ENCODE data around the gene ASPHD2. TPM values are rescaled to one million over a fixed set of nuclear protein-coding genes. Genes with fewer than 3 reads are reported as not detected.

The ASPHD2 gene
- total and polyA plus RNA-seq, 2 of the 13 experiments (the other 11 are each of a cell fraction or from before 2014, with no cell fraction given): 0.04 TPM

DNA sequence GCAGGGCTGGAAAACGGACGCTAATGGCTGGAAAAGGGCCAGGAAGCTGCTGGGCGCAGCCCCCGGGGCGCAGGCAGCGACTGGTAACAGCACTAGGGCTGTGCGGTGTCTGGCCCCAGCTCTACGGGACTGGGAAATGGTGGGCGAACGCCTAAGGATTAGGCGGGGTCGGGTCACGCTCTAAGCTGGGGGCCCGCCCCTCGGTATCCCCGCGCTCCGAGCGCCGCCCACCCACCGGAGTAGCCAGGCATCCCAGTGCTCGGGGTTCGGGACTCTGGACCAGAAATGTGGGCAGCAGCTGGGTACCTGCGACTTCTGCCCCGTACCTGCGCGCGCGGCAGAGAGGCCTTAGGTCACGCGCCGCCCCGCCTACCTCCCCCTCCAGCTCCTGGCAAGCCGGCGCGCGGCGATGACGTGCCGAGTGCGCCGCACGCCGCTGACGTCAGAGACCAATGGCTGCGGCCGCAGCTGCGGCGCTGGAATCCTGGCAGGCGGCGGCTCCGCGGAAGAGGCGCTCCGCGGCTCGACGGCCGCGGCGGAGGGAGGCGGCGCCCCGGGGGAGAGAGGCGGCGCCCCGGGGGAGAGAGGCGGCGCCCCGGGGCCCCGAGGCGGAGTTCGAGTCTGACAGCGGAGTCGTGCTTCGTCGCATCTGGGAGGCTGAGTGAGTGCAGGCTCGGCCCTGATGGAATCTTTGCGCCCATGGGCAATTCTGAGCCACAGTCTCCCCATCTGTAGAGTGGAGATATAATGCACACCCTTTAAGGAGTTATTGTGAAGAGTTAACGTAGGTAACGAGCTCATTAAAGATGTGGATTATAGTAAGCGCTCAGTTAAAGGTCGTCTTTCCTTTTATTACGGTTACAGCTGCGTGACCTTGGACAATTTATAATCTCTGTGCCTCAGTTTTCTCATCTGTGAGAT, 54.6 kb downstream of the ASPHD2 start, which contains the start of the genes HPS4 and SRRD (continued):
- TF ChIP-seq HDAC2 (CRISPR knock-in tag; IDR thresholded peaks at IDR 0.05): peak; percentile 73; the same call in 1 of the 2 replicates
- TF ChIP-seq ZNF607 (CRISPR knock-in tag; IDR thresholded peaks at IDR 0.05; ENCODE audit: borderline replicate concordance): peak; percentile 67; the same call in 1 of the 2 replicates
- TF ChIP-seq HOXA7 (CRISPR knock-in tag; IDR thresholded peaks at IDR 0.05): no peak
- TF ChIP-seq KLF6 (CRISPR knock-in tag; IDR thresholded peaks at IDR 0.05): peak; percentile 85; the same call in 1 of the 2 replicates
- peak; percentile 88 for TF ChIP-seq SALL1 (CRISPR knock-in tag; IDR thresholded peaks at IDR 0.05)
- peak; percentile 56 for TF ChIP-seq ERF (CRISPR knock-in tag; IDR thresholded peaks at IDR 0.05)
- 0 out of 2 replicates have a peak, but pooled peaks have one; percentile 33 for TF ChIP-seq PPARG (CRISPR knock-in tag; conservative IDR thresholded peaks at IDR 0.05)
- TF ChIP-seq RBM22 (optimal IDR thresholded peaks at IDR 0.05; ENCODE audit: low read length): no peak
- no peak for TF ChIP-seq ZNF432 (CRISPR knock-in tag; IDR thresholded peaks at IDR 0.05; ENCODE audit: borderline replicate concordance)
- peak; percentile 67; the same call in 1 of the 2 replicates for TF ChIP-seq ZNF616 (CRISPR knock-in tag; IDR thresholded peaks at IDR 0.05; ENCODE audit: low read depth)
- TF ChIP-seq, protein P1, sequence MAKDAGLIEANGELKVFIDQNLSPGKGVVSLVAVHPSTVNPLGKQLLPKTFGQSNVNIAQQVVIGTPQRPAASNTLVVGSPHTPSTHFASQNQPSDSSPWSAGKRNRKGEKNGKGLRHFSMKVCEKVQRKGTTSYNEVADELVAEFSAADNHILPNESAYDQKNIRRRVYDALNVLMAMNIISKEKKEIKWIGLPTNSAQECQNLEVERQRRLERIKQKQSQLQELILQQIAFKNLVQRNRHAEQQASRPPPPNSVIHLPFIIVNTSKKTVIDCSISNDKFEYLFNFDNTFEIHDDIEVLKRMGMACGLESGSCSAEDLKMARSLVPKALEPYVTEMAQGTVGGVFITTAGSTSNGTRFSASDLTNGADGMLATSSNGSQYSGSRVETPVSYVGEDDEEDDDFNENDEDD (CRISPR knock-in tag; IDR thresholded peaks at IDR 0.05; ENCODE audit: borderline replicate concordance): peak; percentile 78
- peak; percentile 48 for TF ChIP-seq IKZF4 (CRISPR knock-in tag; IDR thresholded peaks at IDR 0.05; ENCODE audit: borderline replicate concordance, low read depth, not compliant biosample characterization)
- TF ChIP-seq KLF13 (CRISPR knock-in tag; IDR thresholded peaks at IDR 0.05): 0 out of 2 replicates have a peak, but pooled peaks have one; percentile 24
- TF ChIP-seq SAFB2 (CRISPR knock-in tag; IDR thresholded peaks at IDR 0.05; ENCODE audit: borderline replicate concordance, low read depth): peak; percentile 91; the same call in 1 of the 2 replicates
- TF ChIP-seq SNAPC5 (CRISPR knock-in tag; IDR thresholded peaks at IDR 0.05; ENCODE audit: borderline replicate concordance): no peak
- TF ChIP-seq TAF15 (IDR thresholded peaks at IDR 0.05; ENCODE audit: low read depth, low read length, poor library complexity, severe bottlenecking): no peak
- peak; percentile 70; the same call in 1 of the 2 replicates for TF ChIP-seq JUND (CRISPR knock-in tag; IDR thresholded peaks at IDR 0.05)
- no peak; the same call in 1 of the 2 replicates for TF ChIP-seq FOXO1 (CRISPR knock-in tag; IDR thresholded peaks at IDR 0.05)
- peak; percentile 88 for TF ChIP-seq HNF1B (CRISPR knock-in tag; IDR thresholded peaks at IDR 0.05)
- peak; percentile 24 for TF ChIP-seq NCOA2 (CRISPR knock-in tag; IDR thresholded peaks at IDR 0.05)

Data from HepG2 (cell line).